Skin of body (tissue), 2 donors: ENCODE measurements around the gene TGFB2. TPM values are rescaled to one million over a fixed set of nuclear protein-coding genes. Genes with fewer than 3 reads are reported as not detected.

Experiments used
- DNase-seq: peaks from one replicate; lab custom pipeline; 2025; lab: John Stamatoyannopoulos, UW
- total RNA-seq: library from RNA; depleted of rRNA; stranded (reverse); fragments of >200 nt; gene quantifications from one replicate; pipeline ENCODE4 v1.2.3, GENCODE V29; 2014

TGFB2 gene
- total RNA-seq, 1 donor from 2014 or later = 32.0 TPM

DNA sequence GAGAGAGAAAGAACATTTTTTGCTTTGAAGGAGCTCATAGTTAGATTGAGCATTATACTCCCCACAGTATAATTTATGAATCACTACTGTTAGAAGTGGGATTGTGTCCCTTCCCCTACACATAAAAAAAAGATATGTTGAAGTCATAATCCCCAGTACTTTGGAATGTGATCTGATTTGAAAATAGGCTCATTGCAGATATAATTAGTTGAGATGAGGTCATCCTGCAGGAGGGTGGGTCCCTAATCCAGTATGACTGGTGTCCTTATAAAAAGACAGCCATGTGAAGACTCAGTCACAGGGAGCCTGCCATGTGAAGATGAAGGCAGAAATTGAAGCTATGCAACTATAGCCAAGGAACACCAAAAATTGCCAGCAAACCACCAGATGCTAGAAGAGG lies 76.4 kb downstream of the TGFB2 start:
- no peak for DNase-seq

DNA sequence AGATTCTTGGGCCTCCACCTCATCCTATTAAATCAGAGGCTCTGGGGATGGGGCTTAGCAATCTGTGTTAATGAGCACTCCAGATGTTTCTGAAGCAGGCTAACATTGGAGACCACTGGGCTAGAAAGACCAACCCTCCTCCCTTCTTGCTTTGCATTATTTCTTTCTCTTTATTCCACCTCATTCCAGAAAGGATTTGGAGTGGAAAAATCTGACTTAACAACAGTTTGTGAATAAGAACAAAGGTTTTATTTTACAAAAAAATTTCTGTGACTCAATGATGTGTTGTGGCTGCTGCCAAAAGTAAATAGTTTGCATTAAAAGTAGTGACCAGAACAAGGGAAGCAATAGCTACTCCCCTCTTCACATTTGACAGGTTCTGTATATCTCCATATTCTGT lies 79.4 kb downstream of the TGFB2 start:
- DNase-seq = no peak

- DNase-seq = no peak
Measured at GRCh38 chr1:218425647-218426342, 80.7 kb downstream of the TGFB2 start.

DNA sequence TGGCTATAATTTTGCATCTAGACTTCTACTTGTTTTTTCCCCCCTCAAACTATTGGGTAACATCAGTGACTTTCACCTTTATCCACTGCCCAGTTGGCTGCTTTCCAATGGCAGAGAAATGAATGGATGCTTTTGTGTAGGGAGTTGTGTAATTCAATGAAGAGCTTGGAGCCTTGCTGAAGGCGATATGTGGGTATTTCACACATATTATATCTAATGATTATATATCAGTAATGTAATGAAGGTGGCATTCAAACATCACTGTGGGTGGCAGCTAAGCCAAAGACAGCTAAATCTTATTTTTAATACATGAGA lies 81.2 kb downstream of the TGFB2 start:
- DNase-seq = no peak

DNA sequence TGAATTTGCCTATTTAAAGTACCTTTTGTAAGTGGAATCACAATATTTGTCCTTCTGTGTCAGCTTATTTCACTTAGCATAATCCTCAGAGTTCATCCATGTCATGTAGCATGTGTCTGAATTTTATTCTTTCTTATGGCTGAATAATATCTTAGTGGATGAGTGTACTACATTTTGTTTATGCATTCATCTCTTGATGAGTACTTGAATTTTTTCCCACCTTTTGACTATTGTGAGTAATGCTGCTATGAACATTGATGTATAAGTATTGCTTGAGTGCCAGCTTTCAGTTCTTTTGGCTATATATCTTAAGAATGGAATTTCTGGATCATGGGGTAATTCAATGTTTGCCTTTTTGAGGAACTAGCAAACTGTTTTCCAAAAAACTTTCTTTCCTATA lies 84.2 kb downstream of the TGFB2 start:
- DNase-seq = no peak

DNA sequence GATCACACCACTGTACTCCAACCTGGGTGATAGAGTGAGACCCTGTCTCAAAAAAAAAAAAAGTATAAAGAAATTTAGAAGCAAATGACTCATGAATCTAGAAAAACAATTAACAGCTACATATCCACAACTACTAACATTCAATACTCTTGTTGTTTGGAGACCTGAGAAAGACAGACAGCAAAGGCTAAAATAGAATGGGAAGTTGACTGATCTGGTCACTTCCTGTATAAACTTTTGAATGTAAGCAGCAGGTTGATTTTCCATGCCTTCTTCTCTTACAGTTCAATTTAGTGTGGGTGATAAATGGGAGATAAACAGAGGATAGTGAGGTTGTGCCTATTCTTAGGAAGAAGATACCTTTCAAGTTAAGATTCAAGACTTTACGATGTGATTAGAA lies 85.2 kb downstream of the TGFB2 start:
- no peak for DNase-seq

DNA sequence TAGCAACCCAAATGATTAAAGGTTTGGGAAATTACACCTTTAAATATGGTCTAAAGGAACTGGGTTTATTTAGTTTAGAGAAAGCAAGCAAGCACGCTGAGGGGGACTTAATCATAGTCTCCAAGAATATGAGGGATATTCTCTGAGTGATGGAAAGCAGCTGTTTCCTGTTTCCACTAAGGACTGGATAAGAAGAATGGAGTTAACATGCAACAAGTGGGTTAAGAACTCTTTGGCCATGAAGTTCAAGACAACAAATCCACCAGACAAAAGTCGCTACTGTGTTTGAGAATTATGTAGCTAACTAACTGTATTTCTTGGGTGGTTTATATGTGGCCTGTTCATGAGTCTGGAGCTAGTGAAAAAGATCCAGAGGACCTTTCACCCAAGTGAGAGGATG lies 85.7 kb downstream of the TGFB2 start:
- no peak for DNase-seq

DNA sequence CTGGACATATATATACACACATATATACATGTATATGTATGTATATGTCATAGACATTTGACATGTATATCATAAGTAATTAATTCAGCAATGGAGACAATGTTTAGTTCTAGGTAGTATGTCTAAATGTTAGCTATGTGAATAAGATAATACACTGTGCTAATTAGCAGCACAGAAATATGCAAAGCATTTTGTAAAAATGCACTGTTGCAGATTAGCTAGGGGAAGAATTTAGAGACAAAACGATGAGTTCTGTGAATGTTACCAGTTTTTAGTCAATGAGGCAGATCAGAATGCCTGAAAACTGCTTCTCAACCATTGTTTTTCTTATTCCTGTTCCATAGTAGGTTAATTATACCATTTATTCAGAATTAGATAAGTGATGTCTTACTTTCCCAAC lies 86.3 kb downstream of the TGFB2 start:
- DNase-seq = no peak

DNA sequence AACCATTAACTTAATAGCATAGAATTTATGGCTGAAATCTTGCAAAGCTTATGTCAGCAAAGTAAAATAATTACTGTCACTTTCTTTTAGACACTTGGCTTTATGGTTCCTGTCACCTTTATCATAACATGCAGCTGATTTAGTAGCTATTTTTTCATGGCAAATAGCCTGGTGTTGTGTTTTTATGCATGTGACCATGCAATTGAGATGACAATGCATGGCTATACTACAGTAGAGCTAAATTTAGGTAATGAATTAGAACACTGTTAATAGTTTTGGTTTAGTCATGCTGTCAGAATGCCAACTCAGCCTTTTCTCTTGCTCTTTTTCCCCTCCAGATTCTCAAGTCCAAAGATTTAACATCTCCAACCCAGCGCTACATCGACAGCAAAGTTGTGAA lies 88.6 kb downstream of the TGFB2 start:
- DNase-seq = no peak

DNA sequence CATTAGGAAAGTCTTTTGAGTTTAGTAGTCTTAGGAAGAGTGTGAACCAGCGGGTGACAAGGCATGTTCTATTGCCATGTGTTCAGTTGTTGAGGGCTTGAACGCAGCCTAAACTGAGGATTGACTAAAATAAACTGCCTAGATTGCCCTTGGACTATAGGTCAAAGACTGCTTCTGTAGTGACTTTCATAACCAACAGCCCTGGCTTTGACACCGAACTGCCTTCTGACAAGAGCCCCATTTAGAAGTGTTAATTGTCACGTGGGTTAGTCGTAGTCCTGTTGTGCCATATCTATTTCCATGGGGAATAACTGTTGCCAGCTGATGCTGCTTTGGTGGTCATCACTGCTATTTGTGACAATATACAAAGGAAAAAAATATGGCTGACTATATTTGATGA lies 90.4 kb downstream of the TGFB2 start:
- no peak for DNase-seq

DNA sequence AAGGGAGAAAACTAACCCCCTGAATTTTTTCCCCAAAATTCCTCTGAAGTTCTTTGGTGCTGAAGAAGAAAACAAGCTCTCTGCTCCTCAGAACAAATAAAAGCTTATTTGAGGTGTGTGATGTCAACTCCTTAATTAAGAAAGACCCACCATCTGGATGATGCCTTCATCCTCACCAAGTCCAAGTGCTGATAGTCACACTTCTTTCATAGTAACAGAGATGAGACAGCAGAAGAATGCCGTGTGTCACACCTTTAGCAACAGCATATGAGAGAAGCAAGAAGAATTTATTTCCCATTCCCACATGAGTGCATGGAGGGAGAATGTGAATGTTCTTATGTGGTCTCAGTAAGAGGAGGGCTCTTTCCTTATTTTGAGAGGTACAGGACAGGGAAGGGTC lies 91.2 kb downstream of the TGFB2 start:
- no peak for DNase-seq

DNA sequence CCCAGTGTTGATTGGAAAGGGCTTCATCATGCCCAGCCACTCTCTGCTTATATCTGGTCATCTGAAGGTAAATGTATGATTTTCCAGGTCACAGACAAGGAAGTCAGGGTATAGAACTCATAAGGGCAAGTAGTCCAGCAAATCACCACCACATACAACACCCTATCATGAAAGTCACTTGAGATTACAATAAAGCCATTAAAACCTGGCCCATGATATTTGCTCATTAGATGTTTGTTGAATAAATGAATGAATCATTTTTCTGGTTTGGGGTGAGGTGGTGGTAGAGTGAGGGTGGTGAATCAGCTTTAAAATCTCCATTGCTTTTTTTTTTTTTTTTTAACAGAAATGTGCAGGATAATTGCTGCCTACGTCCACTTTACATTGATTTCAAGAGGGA lies 91.9 kb downstream of the TGFB2 start:
- no peak for DNase-seq

DNA sequence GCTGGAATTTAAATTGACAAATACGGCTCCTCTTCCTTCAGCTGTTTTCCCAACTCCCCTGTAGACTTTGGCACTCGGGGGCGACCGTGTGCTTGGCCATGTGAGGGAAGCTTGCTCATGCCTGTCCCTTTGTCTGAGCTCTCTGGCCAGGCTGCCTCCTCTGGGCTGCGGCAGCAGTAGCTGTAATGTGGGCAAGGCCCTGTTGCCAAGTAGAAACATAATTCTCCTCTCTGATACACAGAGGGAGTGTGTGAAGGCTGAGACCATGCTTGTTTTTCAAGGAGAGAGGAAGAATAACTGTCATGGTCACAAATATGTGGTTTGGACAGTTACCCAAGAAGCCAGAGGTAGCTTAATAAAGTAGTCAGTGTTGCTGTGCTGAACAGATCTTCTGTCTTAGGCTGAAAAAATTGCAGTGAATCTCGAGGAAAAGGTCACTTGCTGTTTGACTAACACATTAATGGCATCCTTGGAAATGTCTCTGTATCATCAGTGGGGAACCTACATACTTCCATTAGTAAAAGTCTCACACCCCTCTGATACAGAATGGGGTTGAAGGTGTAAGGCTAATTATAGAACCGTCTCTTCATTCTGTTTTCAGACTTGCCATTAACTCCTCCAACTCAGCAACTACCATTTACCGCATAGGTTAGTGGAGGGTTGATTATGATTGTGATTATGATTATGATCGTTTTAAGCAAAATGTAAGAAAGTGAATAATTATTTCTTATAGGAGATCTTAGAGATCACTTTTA lies 94.6 kb downstream of the TGFB2 start:
- no peak for DNase-seq

GRCh38 chr1:218443255-218443654 lies 98.1 kb downstream of the TGFB2 start:
- no peak for DNase-seq

DNA sequence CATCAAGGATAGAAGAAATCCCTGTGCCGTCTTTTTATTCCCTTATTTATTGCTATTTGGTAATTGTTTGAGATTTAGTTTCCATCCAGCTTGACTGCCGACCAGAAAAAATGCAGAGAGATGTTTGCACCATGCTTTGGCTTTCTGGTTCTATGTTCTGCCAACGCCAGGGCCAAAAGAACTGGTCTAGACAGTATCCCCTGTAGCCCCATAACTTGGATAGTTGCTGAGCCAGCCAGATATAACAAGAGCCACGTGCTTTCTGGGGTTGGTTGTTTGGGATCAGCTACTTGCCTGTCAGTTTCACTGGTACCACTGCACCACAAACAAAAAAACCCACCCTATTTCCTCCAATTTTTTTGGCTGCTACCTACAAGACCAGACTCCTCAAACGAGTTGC lies 99.0 kb downstream of the TGFB2 start:
- no peak for DNase-seq

DNA sequence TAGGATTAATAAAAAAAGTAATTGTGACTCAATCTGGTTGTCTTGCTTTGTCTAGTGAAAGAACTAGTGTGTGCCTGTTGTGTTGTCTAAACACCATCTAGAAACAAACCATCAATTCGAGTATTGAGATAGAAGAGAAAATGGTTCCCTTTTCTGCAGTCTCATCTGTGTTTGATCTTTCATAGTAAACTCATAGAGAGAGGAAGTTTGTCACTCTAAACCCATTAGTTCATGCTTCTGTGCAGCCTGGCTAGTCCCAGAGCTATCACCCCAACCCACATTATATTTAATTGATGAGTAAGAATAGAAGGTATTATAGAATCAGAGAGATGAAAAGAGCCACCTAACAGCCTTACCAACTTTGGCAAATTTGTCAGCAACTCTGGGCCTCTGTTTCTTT lies 99.5 kb downstream of the TGFB2 start:
- no peak for DNase-seq

DNA sequence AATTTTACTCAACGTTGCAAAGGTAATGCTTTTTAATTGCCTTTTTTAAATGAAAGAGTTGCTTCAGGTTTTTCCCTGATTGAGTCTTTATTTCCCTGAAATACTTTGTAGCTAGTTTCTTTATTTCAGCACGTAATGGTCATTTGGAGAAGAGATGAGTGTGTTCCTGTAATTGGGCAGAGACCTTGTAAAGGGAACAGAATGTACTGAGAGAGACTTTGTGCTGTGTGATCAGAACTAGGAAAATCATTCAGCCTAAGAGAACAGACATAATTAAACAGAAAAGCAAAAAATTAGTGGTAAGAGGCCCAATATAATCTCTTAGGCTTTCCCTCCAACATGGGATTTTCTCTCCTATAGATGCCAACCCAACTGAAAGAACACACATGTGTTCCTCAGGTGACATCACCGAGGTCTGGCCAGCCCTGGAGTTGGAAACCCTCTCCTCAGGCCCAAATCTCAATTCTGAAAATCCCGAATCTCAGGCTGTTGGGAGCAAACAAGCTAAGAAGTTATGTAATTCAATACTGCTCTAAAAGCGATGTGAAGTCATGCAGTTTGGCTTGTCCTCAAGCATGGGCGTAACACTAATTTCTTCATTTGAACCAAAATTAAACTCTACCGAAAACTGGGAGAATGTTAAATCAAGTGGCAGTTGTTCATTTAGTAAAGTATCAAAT lies 102.0 kb downstream of the TGFB2 start:
- no peak for DNase-seq

DNA sequence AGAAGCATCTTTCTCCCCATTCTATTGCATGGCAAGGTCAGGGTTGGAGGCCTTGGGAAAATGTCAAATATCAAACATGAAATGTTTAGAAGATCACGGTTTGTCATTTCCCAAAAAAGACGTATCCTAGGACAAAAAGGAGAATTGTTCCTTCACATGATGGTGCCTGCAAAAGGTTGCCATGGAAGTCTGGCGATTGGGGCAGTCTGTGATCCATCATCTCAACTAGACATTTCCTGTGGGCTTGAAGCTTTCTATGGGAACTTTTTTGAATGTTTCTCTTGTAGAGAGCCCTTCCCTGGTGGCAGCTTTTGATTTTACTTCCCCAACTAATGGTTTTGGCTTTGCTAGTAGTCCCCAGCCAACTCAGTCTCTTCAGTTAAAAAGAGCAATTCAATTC lies 106.3 kb downstream of the TGFB2 start:
- DNase-seq = no peak

DNA sequence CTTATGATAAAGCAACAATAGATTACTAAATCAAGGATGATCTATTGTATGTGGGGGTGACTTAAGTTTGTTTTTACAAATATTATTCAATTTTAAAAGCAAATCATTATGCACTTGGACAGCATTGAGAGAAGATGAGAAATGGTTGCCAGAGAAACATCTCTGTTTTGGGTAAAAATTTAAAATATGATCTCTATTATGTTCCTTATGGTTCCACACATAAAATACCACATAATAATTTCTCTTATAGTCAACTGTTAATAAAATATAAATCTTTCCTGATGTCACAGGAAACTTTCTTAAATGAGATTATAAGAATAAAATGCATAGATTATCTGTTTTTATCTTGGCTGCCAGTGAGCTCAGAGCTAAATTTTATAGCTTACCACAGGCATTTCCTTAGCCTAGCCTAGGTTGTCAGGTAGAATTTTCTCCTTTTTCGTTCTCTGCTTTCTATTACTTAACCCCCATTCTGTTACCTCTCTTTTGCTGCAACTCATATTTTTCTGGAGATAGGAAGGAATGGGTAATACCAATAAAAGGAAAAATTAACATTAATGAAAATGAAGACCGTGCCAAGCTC lies 109.7 kb downstream of the TGFB2 start:
- no peak for DNase-seq

DNA sequence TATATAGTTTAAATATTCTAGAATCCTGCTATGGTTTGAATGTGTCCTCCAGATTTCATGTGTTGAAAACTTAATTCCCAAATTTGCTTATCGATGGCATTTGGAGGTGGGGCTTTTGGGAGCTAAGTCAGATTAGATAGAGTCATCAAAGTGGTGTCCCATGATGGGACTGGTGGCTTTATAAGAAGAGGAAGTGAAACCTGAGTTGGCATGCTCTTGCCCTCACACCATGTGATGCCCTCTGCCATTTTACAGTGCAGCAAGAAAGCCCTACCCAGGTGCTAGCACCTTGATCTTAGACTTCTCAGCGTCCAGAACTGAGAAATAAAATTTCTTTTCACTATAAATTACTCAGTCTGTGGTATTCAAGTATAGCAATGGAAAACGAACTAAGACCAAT lies 111.3 kb downstream of the TGFB2 start:
- no peak for DNase-seq

DNA sequence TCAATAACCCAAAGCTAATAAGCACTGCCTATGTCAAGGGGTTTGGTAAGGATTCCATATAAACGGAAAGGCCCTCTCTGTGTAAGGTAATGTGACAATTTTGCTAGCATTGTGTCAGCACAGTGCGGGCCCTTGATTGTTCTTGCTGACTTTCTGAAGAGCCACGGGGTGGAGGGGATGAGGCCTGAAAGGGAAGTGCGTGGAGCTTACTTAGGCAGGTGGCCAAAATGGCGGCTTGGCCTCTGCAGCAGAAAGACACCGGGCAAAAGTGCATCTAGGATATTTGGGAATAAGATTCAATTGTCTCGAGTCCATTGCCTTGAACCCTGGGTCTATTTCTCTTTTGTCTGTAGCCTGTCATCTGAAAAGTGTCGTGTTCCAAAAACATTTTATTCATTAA lies 114.3 kb downstream of the TGFB2 start:
- DNase-seq = no peak

- DNase-seq = peak; percentile 60
Measured at GRCh38 chr1:218459878-218460711, 115.0 kb downstream of the TGFB2 start.
